Activated CD4-positive, alpha-beta memory T cell treated with anti-CD3 and anti-CD28 coated beads, Interleukin-2, amount 10 ng/mL, durations not matched to agents 7 days and 5 days (primary cell): ENCODE data around the gene SERPINH1. TPM values are rescaled to one million over a fixed set of nuclear protein-coding genes. Genes with fewer than 3 reads are reported as not detected.

ENCODE experiments used
- CTCF ChIA-PET: fragments of 350-600 bp; sonication (Branson Sonifier 250); formaldehyde crosslinking; loops from one replicate; lab custom pipeline; 2021; ENCODE audit warnings: antibody characterized with exemption, inconsistent platforms; lab: Charles Lee
- POLR2A ChIA-PET: fragments of 350-600 bp; sonication (Branson Sonifier 250); formaldehyde crosslinking; loops from one replicate; lab custom pipeline; 2021; ENCODE audit warnings: antibody characterized with exemption; lab: Charles Lee
- DNase-seq: peaks from one replicate; pipeline ENCODE4 v3.0.0-alpha.2; 2020
- H3K27ac Mint-ChIP-seq: one replicate; pipeline ENCODE4 v1.8.0; 2021; ENCODE audit warnings: mild to moderate bottlenecking, mixed read lengths
- H3K27me3 Mint-ChIP-seq: one replicate; pipeline ENCODE4 v1.8.0; 2021; ENCODE audit warnings: mixed read lengths
- H3K36me3 Mint-ChIP-seq: one replicate; pipeline ENCODE4 v1.8.0; 2021; ENCODE audit warnings: low read depth, mixed read lengths
- H3K4me1 Mint-ChIP-seq: one replicate; pipeline ENCODE4 v1.8.0; 2021; ENCODE audit warnings: mixed read lengths
- H3K4me3 Mint-ChIP-seq: one replicate; pipeline ENCODE4 v1.8.0; 2021; ENCODE audit warnings: mild to moderate bottlenecking, mixed read lengths
- H3K9me3 Mint-ChIP-seq: one replicate; pipeline ENCODE4 v1.8.0; 2021; ENCODE audit warnings: mixed read lengths
- total RNA-seq, 2 experiments: library from RNA; stranded (reverse); gene quantifications; one replicate each; pipeline ENCODE4 v1.2.3, GENCODE V29; 2021

Gene SERPINH1
- total RNA-seq, result 10 to 100 TPM; 12.2 to 13.3 TPM

- ChIA-PET POLR2A (interaction anchor here (0.9 to 2.7 kb wide), 8 partner anchors 9 to 287 kb away, joined by 3 to 20 read pairs (median 6); no protein-coding TSS in a partner anchor), CTCF (interaction anchor here (0.6 to 3.0 kb wide), 3 partner anchors 12 to 174 kb away, joined by 3 to 14 read pairs (median 4); no protein-coding TSS in a partner anchor)
- H3K27me3 Mint-ChIP-seq, result no peaks in the 10 kb centered on the region
- peak within 1 kb of the TSS; percentile 93 for H3K27ac Mint-ChIP-seq
- H3K4me3 Mint-ChIP-seq, result peak within 1 kb of the TSS; percentile 99
- peaks cover 33% of the 10 kb centered on the region for H3K4me1 Mint-ChIP-seq
- no peaks in the 10 kb centered on the region for H3K36me3 Mint-ChIP-seq
- H3K9me3 Mint-ChIP-seq, result no peaks in the 10 kb centered on the region
- DNase-seq, result peak; percentile 74
Observed at GRCh38 chr11:75562048-75562835, at the start of gene SERPINH1. Gene SERPINH1, plus strand, starts transcription at chr11:75562253. Its CDS starts 4,097 bp downstream, at chr11:75566350.

- ChIA-PET POLR2A (no interaction called here), CTCF (no interaction called here)
- Mint-ChIP-seq H3K4me3 (no peak overlapping the region), H3K27me3 (no peaks in the 10 kb centered on the region), H3K4me1 (peaks cover 62% of the 10 kb centered on the region), H3K36me3 (peaks cover 29% of the 10 kb centered on the region), H3K27ac (no peak overlapping the region), H3K9me3 (no peaks in the 10 kb centered on the region)
- DNase-seq, result no peak
Observed at GRCh38 chr11:75513250-75513649, 48.8 kb upstream of the SERPINH1 start.

- Mint-ChIP-seq H3K4me1 (peaks cover 60% of the 10 kb centered on the region), H3K9me3 (no peaks in the 10 kb centered on the region), H3K27ac (peak overlapping the region; percentile 1), H3K4me3 (no peak overlapping the region), H3K27me3 (no peaks in the 10 kb centered on the region), H3K36me3 (peaks cover 30% of the 10 kb centered on the region)
- CTCF ChIA-PET, result no interaction called here
- POLR2A ChIA-PET, result no interaction called here
- DNase-seq, result no peak
Observed at GRCh38 chr11:75514596-75514995, 47.5 kb upstream of the SERPINH1 start.

- POLR2A ChIA-PET, result no interaction called here
- H3K36me3 Mint-ChIP-seq, result peaks cover 30% of the 10 kb centered on the region
- H3K4me3 Mint-ChIP-seq, result no peak overlapping the region
- H3K4me1 Mint-ChIP-seq, result peaks cover 54% of the 10 kb centered on the region
- H3K27me3 Mint-ChIP-seq, result no peaks in the 10 kb centered on the region
- CTCF ChIA-PET, result interaction anchor here (1.0 to 2.6 kb wide), 3 partner anchors 13 to 71 kb away, joined by 3 to 8 read pairs (median 5); no protein-coding TSS in a partner anchor
- no peak for DNase-seq
- H3K9me3 Mint-ChIP-seq, result no peaks in the 10 kb centered on the region
- no peak overlapping the region for H3K27ac Mint-ChIP-seq
Observed at GRCh38 chr11:75516140-75516539, 45.9 kb upstream of the SERPINH1 start.

GRCh38 chr11:75516886-75517285 lies 45.2 kb upstream of the SERPINH1 start:
- Mint-ChIP-seq H3K4me3 (no peak overlapping the region), H3K9me3 (no peaks in the 10 kb centered on the region), H3K4me1 (peaks cover 50% of the 10 kb centered on the region), H3K36me3 (peaks cover 30% of the 10 kb centered on the region), H3K27ac (no peak overlapping the region), H3K27me3 (no peaks in the 10 kb centered on the region)
- DNase-seq, result no peak
- CTCF ChIA-PET, result interaction anchor here (0.7 to 2.6 kb wide), 6 partner anchors 8 to 108 kb away, joined by 3 to 8 read pairs (median 4); partner anchors contain the start of gene GDPD5
- POLR2A ChIA-PET, result interaction anchor here (1.1 kb wide), 1 partner anchor 8 kb away, joined by 3 read pairs; the partner anchor contains the start of gene GDPD5

- no peak for DNase-seq
- H3K27ac Mint-ChIP-seq, result no peak overlapping the region
- CTCF ChIA-PET, result interaction anchor here (1.3 to 6.6 kb wide), 3 partner anchors 14 to 73 kb away, joined by 3 to 44 read pairs (median 8); no protein-coding TSS in a partner anchor
- POLR2A ChIA-PET, result interaction anchor here (1.0 to 2.1 kb wide), 3 partner anchors 16 to 43 kb away, joined by 3 to 4 read pairs (median 3); no protein-coding TSS in a partner anchor
- peaks cover 53% of the 10 kb centered on the region for H3K4me1 Mint-ChIP-seq
- H3K4me3 Mint-ChIP-seq, result no peak overlapping the region
- H3K9me3 Mint-ChIP-seq, result no peaks in the 10 kb centered on the region
- peaks cover 27% of the 10 kb centered on the region for H3K36me3 Mint-ChIP-seq
- H3K27me3 Mint-ChIP-seq, result no peaks in the 10 kb centered on the region
Observed at GRCh38 chr11:75518204-75518549, 43.9 kb upstream of the SERPINH1 start.

- Mint-ChIP-seq H3K27ac (no peak overlapping the region), H3K4me1 (peaks cover 62% of the 10 kb centered on the region), H3K36me3 (peaks cover 27% of the 10 kb centered on the region), H3K9me3 (no peaks in the 10 kb centered on the region), H3K4me3 (no peak overlapping the region), H3K27me3 (peaks cover under 1% of the 10 kb centered on the region)
- ChIA-PET POLR2A (interaction anchor here (0.7 to 2.1 kb wide), 7 partner anchors 11 to 119 kb away, joined by 3 to 4 read pairs (median 3); no protein-coding TSS in a partner anchor), CTCF (interaction anchor here (1.3 to 6.6 kb wide), 3 partner anchors 14 to 74 kb away, joined by 3 to 44 read pairs (median 8); no protein-coding TSS in a partner anchor)
- no peak for DNase-seq
Observed at GRCh38 chr11:75518771-75519653, 43.0 kb upstream of the SERPINH1 start.

- Mint-ChIP-seq H3K27me3 (peaks cover 5% of the 10 kb centered on the region), H3K4me3 (no peak overlapping the region), H3K9me3 (no peaks in the 10 kb centered on the region), H3K27ac (no peak overlapping the region), H3K36me3 (peaks cover 16% of the 10 kb centered on the region), H3K4me1 (peaks cover 63% of the 10 kb centered on the region)
- POLR2A ChIA-PET, result interaction anchor here (1.2 kb wide), 1 partner anchor 90 kb away, joined by 4 read pairs; no protein-coding TSS in a partner anchor
- DNase-seq, result no peak
- CTCF ChIA-PET, result interaction anchor here (0.9 to 6.6 kb wide), 2 partner anchors 12 to 69 kb away, joined by 3 to 44 read pairs; no protein-coding TSS in a partner anchor
Observed at GRCh38 chr11:75520688-75521087, 41.4 kb upstream of the SERPINH1 start.

- Mint-ChIP-seq H3K27me3 (peaks cover 5% of the 10 kb centered on the region), H3K27ac (no peak overlapping the region), H3K9me3 (no peaks in the 10 kb centered on the region), H3K36me3 (peaks cover 3% of the 10 kb centered on the region), H3K4me3 (no peak overlapping the region), H3K4me1 (peaks cover 57% of the 10 kb centered on the region)
- DNase-seq, result no peak
- ChIA-PET POLR2A (interaction anchor here (0.6 to 4.4 kb wide), 7 partner anchors 10 to 292 kb away, joined by 3 to 29 read pairs (median 3); no protein-coding TSS in a partner anchor), CTCF (interaction anchor here (1.1 to 6.6 kb wide), 4 partner anchors 10 to 382 kb away, joined by 3 to 44 read pairs (median 8); no protein-coding TSS in a partner anchor)
Observed at GRCh38 chr11:75522286-75523044, 39.6 kb upstream of the SERPINH1 start.

- POLR2A ChIA-PET, result interaction anchor here (0.6 to 4.4 kb wide), 11 partner anchors 9 to 291 kb away, joined by 3 to 29 read pairs (median 3); no protein-coding TSS in a partner anchor
- H3K4me3 Mint-ChIP-seq, result peak overlapping the region; percentile 94
Observed at GRCh38 chr11:75523189-75523588, 38.9 kb upstream of the SERPINH1 start.

GRCh38 chr11:75523811-75524664 lies 38.0 kb upstream of the SERPINH1 start:
- H3K4me1 Mint-ChIP-seq, result peaks cover 53% of the 10 kb centered on the region
- H3K27ac Mint-ChIP-seq, result no peak overlapping the region
- ChIA-PET CTCF (interaction anchor here (1.5 to 6.6 kb wide), 6 partner anchors 8 to 116 kb away, joined by 5 to 44 read pairs (median 8); no protein-coding TSS in a partner anchor), POLR2A (interaction anchor here (0.8 to 4.4 kb wide), 11 partner anchors 8 to 249 kb away, joined by 3 to 29 read pairs (median 5); no protein-coding TSS in a partner anchor)
- peaks cover 5% of the 10 kb centered on the region for H3K36me3 Mint-ChIP-seq
- peak overlapping the region; percentile 94 for H3K4me3 Mint-ChIP-seq
- H3K27me3 Mint-ChIP-seq, result peaks cover 9% of the 10 kb centered on the region
- no peaks in the 10 kb centered on the region for H3K9me3 Mint-ChIP-seq
- no peak for DNase-seq

More at GRCh38 chr11:75523189-75523588, 38.9 kb upstream of the SERPINH1 start:
- Mint-ChIP-seq H3K27ac (no peak overlapping the region), H3K27me3 (peaks cover 9% of the 10 kb centered on the region), H3K4me1 (peaks cover 56% of the 10 kb centered on the region), H3K36me3 (peaks cover 5% of the 10 kb centered on the region), H3K9me3 (no peaks in the 10 kb centered on the region)
- CTCF ChIA-PET, result interaction anchor here (1.1 to 6.6 kb wide), 4 partner anchors 9 to 382 kb away, joined by 3 to 44 read pairs (median 8); no protein-coding TSS in a partner anchor
- no peak for DNase-seq
